ENCODE results near the gene LMLN.

- no peak for TF ChIP-seq EZH2phosphoT487 (IDR thresholded peaks at IDR 0.05; ENCODE audit: insufficient read depth, low read depth)
- no peak for TF ChIP-seq EZH2 (IDR thresholded peaks at IDR 0.05; ENCODE audit: insufficient read depth, poor library complexity, severe bottlenecking)
These were observed 66.6 kb downstream of the LMLN start for GRCh38 chr3:198026620-198027019.
